Measurements from ENCODE around the gene DDTL. TPM values are rescaled to one million over a fixed set of nuclear protein-coding genes. Genes with fewer than 3 reads are reported as not detected.

The DDTL gene
- total and polyA plus RNA-seq, 2 donors from 2014 or later, result 5.6 to 6.9 TPM

DNA sequence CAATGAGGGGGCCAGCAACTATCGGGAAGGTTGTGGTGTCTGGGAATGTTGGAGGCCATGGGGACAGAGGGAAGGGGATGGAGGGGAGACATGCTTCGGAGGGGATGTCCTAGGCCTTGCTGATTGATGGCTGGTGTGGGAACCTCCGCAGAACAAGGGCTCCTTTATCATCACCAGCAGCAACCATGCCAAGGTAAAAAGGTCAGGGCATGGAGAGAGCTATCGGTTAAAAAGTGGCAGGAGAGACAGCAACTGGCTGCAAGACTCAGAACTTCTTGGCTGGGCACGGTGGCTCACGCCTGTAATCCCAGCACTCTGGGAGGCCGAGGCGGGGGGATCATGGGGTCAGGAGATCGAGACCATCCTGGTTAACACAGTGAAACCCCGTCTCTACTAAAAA is 35.6 kb downstream of the DDTL start:
- TF ChIP-seq, protein P1, sequence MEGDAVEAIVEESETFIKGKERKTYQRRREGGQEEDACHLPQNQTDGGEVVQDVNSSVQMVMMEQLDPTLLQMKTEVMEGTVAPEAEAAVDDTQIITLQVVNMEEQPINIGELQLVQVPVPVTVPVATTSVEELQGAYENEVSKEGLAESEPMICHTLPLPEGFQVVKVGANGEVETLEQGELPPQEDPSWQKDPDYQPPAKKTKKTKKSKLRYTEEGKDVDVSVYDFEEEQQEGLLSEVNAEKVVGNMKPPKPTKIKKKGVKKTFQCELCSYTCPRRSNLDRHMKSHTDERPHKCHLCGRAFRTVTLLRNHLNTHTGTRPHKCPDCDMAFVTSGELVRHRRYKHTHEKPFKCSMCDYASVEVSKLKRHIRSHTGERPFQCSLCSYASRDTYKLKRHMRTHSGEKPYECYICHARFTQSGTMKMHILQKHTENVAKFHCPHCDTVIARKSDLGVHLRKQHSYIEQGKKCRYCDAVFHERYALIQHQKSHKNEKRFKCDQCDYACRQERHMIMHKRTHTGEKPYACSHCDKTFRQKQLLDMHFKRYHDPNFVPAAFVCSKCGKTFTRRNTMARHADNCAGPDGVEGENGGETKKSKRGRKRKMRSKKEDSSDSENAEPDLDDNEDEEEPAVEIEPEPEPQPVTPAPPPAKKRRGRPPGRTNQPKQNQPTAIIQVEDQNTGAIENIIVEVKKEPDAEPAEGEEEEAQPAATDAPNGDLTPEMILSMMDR (IDR thresholded peaks at IDR 0.05; ENCODE audit: borderline replicate concordance, extremely low read depth, insufficient read depth), result no peak
- Histone ChIP-seq H3K4me3 (ENCODE audit: low read length in 3 of 3) (no peak overlapping the region), H3K9me3 (ENCODE audit: control insufficient read depth in 2 of 3, insufficient read depth in 1 of 3, low read length in 3 of 3) (no peaks in the 10 kb centered on the region), H3K9ac (ENCODE audit: low read length in 3 of 3) (no peak overlapping the region), H3K27ac (ENCODE audit: low read depth in 2 of 2, low read length in 2 of 2) (no peak overlapping the region), H3K27me3 (ENCODE audit: control insufficient read depth, insufficient read depth, low read length) (no peaks in the 10 kb centered on the region), H3K4me1 (ENCODE audit: control insufficient read depth in 2 of 3, insufficient read depth in 2 of 3, low read depth in 1 of 3, low read length in 3 of 3) (no peaks in the 10 kb centered on the region), H3K36me3 (ENCODE audit: control insufficient read depth in 2 of 3, insufficient read depth in 3 of 3, low read length in 3 of 3) (no peaks in the 10 kb centered on the region)
- intact Hi-C loops (cut with DNase I), result no loop called here
- DNase-seq (no peak), FAIRE-seq (no peak)

DNA sequence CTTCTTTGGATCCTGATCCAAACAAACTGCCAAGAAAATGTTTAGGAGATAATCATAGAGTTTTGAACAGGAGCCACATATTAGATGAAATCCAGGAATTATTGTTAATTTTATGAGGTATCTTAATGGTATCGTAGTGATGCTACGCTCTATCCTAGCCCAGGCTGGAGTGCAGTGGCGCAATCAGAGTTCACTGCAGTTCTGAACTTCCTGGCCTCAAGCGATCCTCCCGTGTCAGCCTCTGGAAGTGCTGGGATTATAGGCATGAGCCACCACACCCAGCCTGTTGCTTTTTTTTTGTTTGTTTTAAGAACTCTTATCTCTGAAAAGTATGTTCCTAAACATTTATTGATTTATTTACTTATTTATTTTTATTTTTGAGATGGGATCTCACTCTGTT is 36.2 kb downstream of the DDTL start:
- FAIRE-seq, result no peak
- no peaks in the 10 kb centered on the region for H3K9me3 ChIP-seq (ENCODE audit: control insufficient read depth in 2 of 3, insufficient read depth in 1 of 3, low read length in 3 of 3)
- no peaks in the 10 kb centered on the region for H3K27me3 ChIP-seq (ENCODE audit: control insufficient read depth, insufficient read depth, low read length)
- no peak for DNase-seq
- H3K36me3 ChIP-seq (ENCODE audit: control insufficient read depth in 2 of 3, insufficient read depth in 3 of 3, low read length in 3 of 3), result no peaks in the 10 kb centered on the region
- no peak overlapping the region for H3K9ac ChIP-seq (ENCODE audit: low read length in 3 of 3)
- H3K27ac ChIP-seq (ENCODE audit: low read depth in 2 of 2, low read length in 2 of 2), result no peak overlapping the region
- no peaks in the 10 kb centered on the region for H3K4me1 ChIP-seq (ENCODE audit: control insufficient read depth in 2 of 3, insufficient read depth in 2 of 3, low read depth in 1 of 3, low read length in 3 of 3)
- H3K4me3 ChIP-seq (ENCODE audit: low read length in 3 of 3), result no peak overlapping the region
- intact Hi-C loops (cut with DNase I), result no loop called here
- TF ChIP-seq, protein P1 (IDR thresholded peaks at IDR 0.05; ENCODE audit: borderline replicate concordance, extremely low read depth, insufficient read depth), result no peak

DNA sequence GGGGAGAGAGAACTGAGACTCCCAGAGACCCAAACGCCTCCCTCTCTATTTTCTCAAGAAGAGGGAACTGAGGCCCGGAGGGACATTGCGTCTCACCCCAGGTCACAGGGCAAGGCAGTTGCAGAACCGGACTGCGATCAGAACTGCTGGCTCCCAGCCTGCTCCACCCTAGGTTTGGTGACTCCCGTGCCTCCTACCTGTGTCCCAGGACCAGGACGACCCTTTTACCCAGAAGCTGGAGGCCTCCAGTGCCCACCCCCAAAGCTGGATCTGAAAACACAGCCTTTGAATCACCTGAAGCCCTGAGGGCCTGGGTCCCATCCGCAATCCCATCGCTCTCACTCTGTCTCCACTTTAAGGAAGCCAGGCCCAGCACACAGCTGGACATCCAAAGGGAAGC is 37.2 kb downstream of the DDTL start:
- no peak overlapping the region for H3K4me3 ChIP-seq (ENCODE audit: low read length in 3 of 3)
- TF ChIP-seq, protein P1 (IDR thresholded peaks at IDR 0.05; ENCODE audit: borderline replicate concordance, extremely low read depth, insufficient read depth), result no peak
- DNase-seq (no peak), FAIRE-seq (no peak)
- H3K27ac ChIP-seq (ENCODE audit: low read depth in 2 of 2, low read length in 2 of 2), result no peak overlapping the region
- H3K9me3 ChIP-seq (ENCODE audit: control insufficient read depth in 2 of 3, insufficient read depth in 1 of 3, low read length in 3 of 3), result no peaks in the 10 kb centered on the region
- no peaks in the 10 kb centered on the region for H3K4me1 ChIP-seq (ENCODE audit: control insufficient read depth in 2 of 3, insufficient read depth in 2 of 3, low read depth in 1 of 3, low read length in 3 of 3)
- H3K36me3 ChIP-seq (ENCODE audit: control insufficient read depth in 2 of 3, insufficient read depth in 3 of 3, low read length in 3 of 3), result no peaks in the 10 kb centered on the region
- intact Hi-C loops (cut with DNase I), result no loop called here
- H3K9ac ChIP-seq (ENCODE audit: low read length in 3 of 3), result no peak overlapping the region
- no peaks in the 10 kb centered on the region for H3K27me3 ChIP-seq (ENCODE audit: control insufficient read depth, insufficient read depth, low read length)

DNA sequence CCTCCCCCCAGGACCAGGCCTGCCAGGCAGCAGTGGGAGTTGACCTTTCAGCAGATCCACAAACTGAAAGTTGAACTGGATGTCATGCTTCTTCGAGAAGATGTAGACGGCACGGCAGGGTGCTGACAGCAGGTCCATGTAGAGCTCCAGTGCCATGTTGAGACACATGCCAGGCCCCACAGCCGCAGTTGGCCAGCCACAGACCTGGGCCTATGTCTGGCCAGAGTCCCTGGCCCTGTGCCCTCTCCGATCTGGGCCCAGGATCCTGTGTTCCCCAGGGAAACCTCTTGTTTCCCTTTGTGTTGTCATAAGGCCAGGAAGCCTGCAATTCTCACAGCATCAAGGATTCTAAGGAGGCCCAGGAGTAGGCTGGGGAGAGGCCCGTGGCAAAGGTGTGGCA is 38.5 kb downstream of the DDTL start, which contains the start of gene GSTT4:
TSS of gene GSTT4 (minus strand) at position 253 of the 400 bp plus-strand sequence. CDS start at position 156, 97 bp downstream.
- H3K36me3 ChIP-seq (ENCODE audit: control insufficient read depth in 2 of 3, insufficient read depth in 3 of 3, low read length in 3 of 3), result no peaks in the 10 kb centered on the region
- H3K9ac ChIP-seq (ENCODE audit: low read length in 3 of 3), result no peak within 1 kb of the TSS
- no peak within 1 kb of the TSS for H3K4me3 ChIP-seq (ENCODE audit: low read length in 3 of 3)
- DNase-seq, result no peak
- H3K9me3 ChIP-seq (ENCODE audit: control insufficient read depth in 2 of 3, insufficient read depth in 1 of 3, low read length in 3 of 3), result no peaks in the 10 kb centered on the region
- intact Hi-C loops (cut with DNase I), result no loop called here
- H3K27me3 ChIP-seq (ENCODE audit: control insufficient read depth, insufficient read depth, low read length), result no peaks in the 10 kb centered on the region
- no peak within 1 kb of the TSS for H3K27ac ChIP-seq (ENCODE audit: low read depth in 2 of 2, low read length in 2 of 2)
- TF ChIP-seq, protein P1 (IDR thresholded peaks at IDR 0.05; ENCODE audit: borderline replicate concordance, extremely low read depth, insufficient read depth), result no peak
- no peaks in the 10 kb centered on the region for H3K4me1 ChIP-seq (ENCODE audit: control insufficient read depth in 2 of 3, insufficient read depth in 2 of 3, low read depth in 1 of 3, low read length in 3 of 3)
- FAIRE-seq, result no peak
